Adrenal gland (tissue), 5 donors: ENCODE data around the gene TGFBRAP1.

Source experiments
- CTCF ChIP-seq, 6 experiments: fragments of 450-650 bp in 4 of 6; fragments of 200-600 bp in 2 of 6; sonication (generic) in 1 of 6; IDR thresholded peaks; 1 replicate in 5 of 6; 2 replicates in 1 of 6; pipeline versions ENCODE4 v1.5.1 to v1.8.0; 2016 to 2021; ENCODE audit warnings: antibody characterized with exemption in 6 of 6, mild to moderate bottlenecking in 2 of 6, moderate library complexity in 1 of 6
- POLR2A ChIP-seq, 2 donors: fragments of 450-650 bp; IDR thresholded peaks; one replicate each; pipeline ENCODE4 v1.6.1; 2017; ENCODE audit warnings: antibody characterized with exemption in 2 of 2, mild to moderate bottlenecking in 2 of 2, moderate library complexity in 1 of 2
- donor health status: DM: no; HTN: no; CAD: no.

- TF ChIP-seq POLR2A (IDR thresholded peaks at IDR 0.05) (no peak), CTCF (IDR thresholded peaks at IDR 0.05) (no peak)
Observed at GRCh38 chr2:105299290-105299689, 30.2 kb downstream of the TGFBRAP1 start.
